ENCODE results near the gene RUNX1. TPM values are rescaled to one million over a fixed set of nuclear protein-coding genes. Genes with fewer than 3 reads are reported as not detected.

Gene RUNX1
- total RNA-seq, 1 donor from 2014 or later, result 0.47 TPM

- H3K4me3 Mint-ChIP-seq (ENCODE audit: unreplicated experiment), result no peak overlapping the region
- H3K4me1 Mint-ChIP-seq (ENCODE audit: low read depth, unreplicated experiment), result peaks cover 6% of the 10 kb centered on the region
- no peaks in the 10 kb centered on the region for H3K27me3 Mint-ChIP-seq (ENCODE audit: unreplicated experiment)
- no peak for TF ChIP-seq CTCF (IDR thresholded peaks at IDR 0.05; ENCODE audit: partially characterized antibody, unreplicated experiment)
- no peak for DNase-seq
- H3K36me3 Mint-ChIP-seq (ENCODE audit: unreplicated experiment), result no peaks in the 10 kb centered on the region
- H3K27ac Mint-ChIP-seq (ENCODE audit: unreplicated experiment), result no peak overlapping the region
- peaks cover 1% of the 10 kb centered on the region for H3K9me3 Mint-ChIP-seq (ENCODE audit: unreplicated experiment)
Observed at GRCh38 chr21:34935898-34936297, 113.2 kb downstream of the RUNX1 start.

DNA sequence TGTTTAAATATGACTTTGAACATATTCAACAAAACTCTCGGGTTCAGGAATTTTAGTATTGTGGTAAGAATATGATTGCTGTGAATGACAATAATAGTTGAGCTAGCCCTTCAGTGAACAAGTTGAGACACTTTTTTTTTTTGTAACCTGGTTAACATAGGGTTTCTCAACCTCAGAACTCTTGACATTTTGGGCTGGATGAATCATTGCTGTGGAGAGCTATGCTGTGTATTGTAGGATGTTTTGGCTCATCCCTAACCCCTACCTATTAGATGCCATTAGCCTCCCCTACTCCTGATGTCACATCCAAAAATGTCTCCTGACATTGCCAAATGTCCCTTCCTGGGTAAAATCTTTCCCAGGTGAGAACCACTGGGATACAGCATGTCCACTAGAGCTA, 113.7 kb downstream of the RUNX1 start:
- no peak overlapping the region for H3K4me3 Mint-ChIP-seq (ENCODE audit: unreplicated experiment)

GRCh38 chr21:34934350-34934749, 114.8 kb downstream of the RUNX1 start:
- Mint-ChIP-seq H3K9me3 (ENCODE audit: unreplicated experiment) (no peaks in the 10 kb centered on the region), H3K27me3 (ENCODE audit: unreplicated experiment) (no peaks in the 10 kb centered on the region), H3K4me3 (ENCODE audit: unreplicated experiment) (no peak overlapping the region), H3K36me3 (ENCODE audit: unreplicated experiment) (no peaks in the 10 kb centered on the region), H3K27ac (ENCODE audit: unreplicated experiment) (no peak overlapping the region), H3K4me1 (ENCODE audit: low read depth, unreplicated experiment) (peaks cover 6% of the 10 kb centered on the region)
- no peak for TF ChIP-seq CTCF (IDR thresholded peaks at IDR 0.05; ENCODE audit: partially characterized antibody, unreplicated experiment)
- DNase-seq, result no peak

More for the DNA sequence above, 113.7 kb downstream of the RUNX1 start:
- no peak for TF ChIP-seq CTCF (IDR thresholded peaks at IDR 0.05; ENCODE audit: partially characterized antibody, unreplicated experiment)
- DNase-seq, result no peak
- H3K27ac Mint-ChIP-seq (ENCODE audit: unreplicated experiment), result no peak overlapping the region
- H3K36me3 Mint-ChIP-seq (ENCODE audit: unreplicated experiment), result no peaks in the 10 kb centered on the region
- no peaks in the 10 kb centered on the region for H3K9me3 Mint-ChIP-seq (ENCODE audit: unreplicated experiment)
- no peaks in the 10 kb centered on the region for H3K27me3 Mint-ChIP-seq (ENCODE audit: unreplicated experiment)
- peaks cover 6% of the 10 kb centered on the region for H3K4me1 Mint-ChIP-seq (ENCODE audit: low read depth, unreplicated experiment)

DNA sequence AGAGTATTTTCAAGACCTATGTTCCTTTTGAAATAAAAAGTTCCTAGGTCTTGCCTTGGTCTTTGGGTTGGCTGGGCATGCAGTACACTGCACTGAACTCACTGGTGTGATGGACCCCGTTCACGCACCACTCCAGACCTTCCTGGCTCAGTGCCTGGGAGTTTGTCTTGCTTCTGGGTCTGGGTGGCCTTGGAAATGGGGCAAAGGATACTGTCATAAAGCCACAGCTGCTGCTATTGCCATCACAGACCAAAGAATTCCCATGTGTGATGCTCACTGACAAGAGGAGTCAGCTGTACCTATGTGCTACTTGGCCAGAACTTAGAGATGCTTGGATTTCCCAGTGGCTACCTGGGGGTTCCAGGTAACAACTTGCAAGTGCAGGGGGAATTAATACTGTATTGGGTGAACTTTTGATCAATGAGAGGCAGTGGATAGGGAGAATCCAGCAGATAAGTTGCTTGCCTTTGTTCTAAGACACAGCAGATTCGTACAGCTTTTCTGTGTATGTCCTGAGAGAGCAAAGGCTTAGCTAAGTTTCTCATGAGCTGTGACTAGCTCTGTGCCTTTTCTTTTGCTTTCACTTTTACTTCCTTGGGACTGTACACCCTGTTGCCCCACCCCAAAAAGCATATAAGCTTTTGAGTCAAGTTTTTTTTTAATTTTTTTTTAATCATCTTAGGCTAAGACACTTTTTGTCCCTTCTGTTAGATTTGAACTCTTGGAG, 115.3 kb downstream of the RUNX1 start:
- TF ChIP-seq CTCF (IDR thresholded peaks at IDR 0.05; ENCODE audit: partially characterized antibody, unreplicated experiment), result no peak
- Mint-ChIP-seq H3K4me1 (ENCODE audit: low read depth, unreplicated experiment) (peaks cover 6% of the 10 kb centered on the region), H3K27me3 (ENCODE audit: unreplicated experiment) (no peaks in the 10 kb centered on the region), H3K4me3 (ENCODE audit: unreplicated experiment) (no peak overlapping the region), H3K36me3 (ENCODE audit: unreplicated experiment) (no peaks in the 10 kb centered on the region), H3K27ac (ENCODE audit: unreplicated experiment) (no peak overlapping the region), H3K9me3 (ENCODE audit: unreplicated experiment) (no peaks in the 10 kb centered on the region)
- DNase-seq, result no peak

DNA sequence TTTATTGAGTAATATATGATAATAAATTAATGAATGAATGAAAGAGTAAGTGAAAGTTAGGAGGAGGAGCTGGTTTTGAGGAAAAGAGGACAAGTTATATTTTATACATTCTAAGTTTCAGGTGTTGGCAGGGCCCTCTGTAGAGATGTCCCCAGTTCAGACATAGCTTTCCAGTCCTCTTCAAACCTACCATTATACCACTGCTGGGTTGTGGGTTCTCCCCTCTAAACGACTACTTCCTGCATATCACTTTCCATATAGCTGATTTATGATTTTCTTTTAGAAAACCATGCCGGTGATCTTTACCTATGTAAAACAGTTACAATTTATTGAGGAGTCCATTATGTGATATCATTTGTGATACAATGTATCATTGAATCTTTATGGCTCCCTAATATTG, 116.9 kb downstream of the RUNX1 start:
- H3K36me3 Mint-ChIP-seq (ENCODE audit: unreplicated experiment), result no peaks in the 10 kb centered on the region
- no peak overlapping the region for H3K4me3 Mint-ChIP-seq (ENCODE audit: unreplicated experiment)
- H3K27me3 Mint-ChIP-seq (ENCODE audit: unreplicated experiment), result no peaks in the 10 kb centered on the region

More for the DNA sequence above, 116.9 kb downstream of the RUNX1 start:
- DNase-seq, result no peak
- Mint-ChIP-seq H3K9me3 (ENCODE audit: unreplicated experiment) (no peaks in the 10 kb centered on the region), H3K27ac (ENCODE audit: unreplicated experiment) (no peak overlapping the region), H3K4me1 (ENCODE audit: low read depth, unreplicated experiment) (peaks cover 6% of the 10 kb centered on the region)
- no peak for TF ChIP-seq CTCF (IDR thresholded peaks at IDR 0.05; ENCODE audit: partially characterized antibody, unreplicated experiment)

Data from glutamatergic neuron (in vitro differentiated cells).